HG02885 (cell line): ENCODE data around the gene EEF2.
"Not testable (repeated sequence)": the region's sequence is repeated elsewhere in the genome, so short reads cannot be mapped to it uniquely, and the experiment has no call there.

Experiments
- ATAC-seq: cut with Tn5 transposase; IDR thresholded peaks from one replicate; pipeline ENCODE4 v1.9.1; 2021; ENCODE audit warnings: mild to moderate bottlenecking; ENCODE audit not compliant: unreplicated experiment, poor library complexity

EEF2 gene

DNA sequence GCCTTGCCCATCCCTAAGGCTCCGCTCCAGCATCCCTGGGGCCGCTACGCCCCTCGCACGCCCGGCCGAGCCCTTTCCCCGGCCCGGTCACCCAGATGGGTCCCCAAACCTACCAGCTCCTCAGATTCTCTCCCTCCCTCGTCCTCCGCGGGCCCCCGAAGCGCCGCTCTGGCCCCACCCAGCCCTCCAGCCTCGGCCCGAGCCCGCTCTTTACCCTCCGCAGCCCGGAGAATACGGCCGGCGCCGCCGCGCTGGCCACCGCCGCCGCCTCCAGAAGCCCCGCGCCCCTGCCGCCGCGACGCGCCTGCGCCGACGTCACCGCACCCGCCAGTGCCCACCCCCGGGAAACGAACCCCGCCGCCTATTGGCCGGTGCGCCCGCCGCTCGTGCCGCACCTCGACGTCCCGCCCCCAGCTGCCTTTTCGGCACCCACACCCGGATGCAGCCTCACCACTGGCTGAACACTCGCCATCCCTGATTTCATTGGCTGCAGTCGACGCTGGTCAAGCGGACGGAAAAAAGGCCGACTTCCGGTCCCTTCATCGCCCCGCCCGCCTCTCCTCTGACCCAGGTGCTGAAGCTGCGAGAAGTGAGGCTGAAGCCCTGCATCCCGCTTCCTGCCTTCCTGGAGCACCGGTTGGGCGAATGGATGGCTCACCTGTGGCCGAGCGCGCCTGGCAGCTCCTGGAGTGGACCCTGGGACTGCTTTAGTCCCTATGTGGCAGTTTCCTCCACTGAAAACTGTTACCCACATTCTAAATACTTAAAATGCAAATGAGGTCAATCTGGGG is 14.3 kb downstream of the EEF2 start, which contains the start of gene DAPK3:
TSS of gene DAPK3 (minus strand) at position 292 of the 791 bp plus-strand sequence. CDS start 1,364 bp downstream, outside the sequence.
- ATAC-seq: peak; percentile 95

GRCh38 chr19:3970313-3970807 is 14.9 kb downstream of the EEF2 start:
- no peak for ATAC-seq

DNA sequence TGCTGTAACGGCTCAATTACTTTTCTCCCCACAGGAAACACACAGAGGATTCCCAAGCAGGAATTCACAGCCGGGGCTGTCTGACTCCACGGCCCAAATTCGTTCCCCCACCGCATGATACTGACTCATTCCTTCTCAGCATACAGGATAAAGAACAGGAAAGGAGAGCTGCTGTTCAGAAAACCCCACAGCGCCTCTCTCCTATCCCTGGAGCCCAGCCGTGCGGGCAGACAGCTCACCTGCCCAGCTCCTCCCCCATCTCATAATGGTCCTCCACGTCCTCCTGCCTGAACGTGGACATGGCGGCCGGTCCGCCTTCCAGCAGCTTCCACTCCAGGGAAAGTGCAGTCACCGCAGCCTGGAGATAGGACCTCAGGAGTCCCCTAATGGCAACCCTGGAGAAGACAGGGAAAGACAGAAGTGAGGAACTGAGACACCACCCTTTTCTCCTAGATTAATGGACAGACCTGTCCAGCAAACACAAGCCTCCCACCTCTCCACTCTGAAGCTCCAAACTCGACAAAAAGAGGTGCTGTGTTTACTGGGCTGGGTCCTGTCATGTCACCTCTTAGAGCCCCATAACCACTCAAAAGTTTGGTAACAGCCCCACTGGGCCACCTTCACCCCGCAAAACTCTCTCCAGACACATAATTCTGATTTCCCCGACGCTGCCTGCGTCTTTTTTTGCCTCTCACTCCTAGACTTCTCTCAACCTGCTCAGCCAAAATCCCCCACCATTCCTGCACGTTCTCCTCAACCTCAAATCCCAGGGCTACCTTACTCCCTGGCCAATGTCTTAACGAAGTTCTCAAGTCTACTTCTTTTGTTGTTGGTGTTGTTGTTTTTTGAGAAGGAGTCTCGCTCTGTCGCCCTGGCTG is 15.6 kb downstream of the EEF2 start:
- ATAC-seq: no peak

- ATAC-seq: no peak
Observed at GRCh38 chr19:3968556-3969434, 16.5 kb downstream of the EEF2 start.

DNA sequence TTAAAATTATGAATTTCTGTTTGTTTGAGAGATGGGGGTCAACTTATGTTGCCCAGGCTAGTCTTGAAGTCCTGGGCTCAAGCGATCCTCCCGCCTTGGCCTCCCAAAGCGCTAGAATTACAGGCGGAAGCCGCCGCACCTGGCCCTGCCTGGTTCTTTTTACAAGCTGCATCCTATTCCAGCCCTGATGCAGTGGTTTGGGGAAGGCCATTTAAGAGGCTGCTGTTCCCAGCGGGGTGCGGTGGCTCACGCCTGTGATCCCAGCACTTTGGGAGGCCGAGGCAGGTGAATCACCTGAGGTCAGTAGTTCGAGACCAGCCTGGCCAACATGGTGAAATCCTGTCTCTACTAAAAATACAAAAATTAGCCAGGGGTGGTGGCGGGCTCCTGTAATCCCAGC is 17.3 kb downstream of the EEF2 start:
- ATAC-seq: not testable (repeated sequence)

DNA sequence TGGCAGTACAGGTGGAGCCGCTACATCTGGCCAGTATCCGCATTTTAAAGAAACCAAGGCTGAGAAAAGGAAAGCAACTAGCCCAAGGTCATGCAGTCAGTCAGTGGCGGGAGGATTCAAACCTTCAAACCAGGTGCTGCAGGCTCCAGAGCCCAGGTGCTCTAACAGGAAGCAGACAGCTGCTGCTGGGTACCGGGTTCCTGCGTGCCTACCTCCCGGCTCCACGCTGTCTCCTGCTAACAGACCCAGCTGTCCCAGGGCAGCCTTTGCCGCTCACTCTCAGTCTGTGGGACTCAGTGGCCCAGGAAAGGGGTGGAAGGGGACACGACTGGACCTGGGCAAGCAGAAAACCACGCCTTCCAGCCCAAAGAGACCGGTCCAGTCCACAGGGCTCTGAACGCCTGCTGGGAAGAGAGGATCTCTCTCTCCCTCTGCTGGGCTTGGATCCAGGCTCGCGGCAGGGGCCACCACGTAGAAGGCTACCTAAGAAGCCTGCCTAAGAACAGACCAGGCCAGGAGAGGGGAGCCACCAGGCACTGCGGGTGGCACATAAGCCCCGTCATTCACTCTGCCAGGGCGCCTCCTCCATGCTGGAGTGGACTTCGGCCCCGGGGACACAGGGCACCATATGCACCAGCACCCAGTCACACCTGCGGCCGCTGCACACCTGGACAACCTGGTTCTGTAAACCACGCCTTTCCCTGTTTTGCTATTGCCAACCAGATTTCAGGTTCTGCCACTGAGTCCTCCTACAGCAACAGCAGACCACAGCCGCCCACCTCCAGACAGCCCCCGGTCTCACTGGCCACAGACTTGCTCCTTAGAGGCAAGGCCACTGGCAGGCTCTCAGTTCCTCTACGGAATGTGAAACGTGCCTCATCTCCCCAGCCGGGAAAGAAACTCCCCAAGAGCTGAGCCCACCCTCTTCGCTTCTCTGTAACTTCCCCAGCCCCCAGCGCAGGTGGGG is 18.9 kb downstream of the EEF2 start:
- ATAC-seq: no peak

DNA sequence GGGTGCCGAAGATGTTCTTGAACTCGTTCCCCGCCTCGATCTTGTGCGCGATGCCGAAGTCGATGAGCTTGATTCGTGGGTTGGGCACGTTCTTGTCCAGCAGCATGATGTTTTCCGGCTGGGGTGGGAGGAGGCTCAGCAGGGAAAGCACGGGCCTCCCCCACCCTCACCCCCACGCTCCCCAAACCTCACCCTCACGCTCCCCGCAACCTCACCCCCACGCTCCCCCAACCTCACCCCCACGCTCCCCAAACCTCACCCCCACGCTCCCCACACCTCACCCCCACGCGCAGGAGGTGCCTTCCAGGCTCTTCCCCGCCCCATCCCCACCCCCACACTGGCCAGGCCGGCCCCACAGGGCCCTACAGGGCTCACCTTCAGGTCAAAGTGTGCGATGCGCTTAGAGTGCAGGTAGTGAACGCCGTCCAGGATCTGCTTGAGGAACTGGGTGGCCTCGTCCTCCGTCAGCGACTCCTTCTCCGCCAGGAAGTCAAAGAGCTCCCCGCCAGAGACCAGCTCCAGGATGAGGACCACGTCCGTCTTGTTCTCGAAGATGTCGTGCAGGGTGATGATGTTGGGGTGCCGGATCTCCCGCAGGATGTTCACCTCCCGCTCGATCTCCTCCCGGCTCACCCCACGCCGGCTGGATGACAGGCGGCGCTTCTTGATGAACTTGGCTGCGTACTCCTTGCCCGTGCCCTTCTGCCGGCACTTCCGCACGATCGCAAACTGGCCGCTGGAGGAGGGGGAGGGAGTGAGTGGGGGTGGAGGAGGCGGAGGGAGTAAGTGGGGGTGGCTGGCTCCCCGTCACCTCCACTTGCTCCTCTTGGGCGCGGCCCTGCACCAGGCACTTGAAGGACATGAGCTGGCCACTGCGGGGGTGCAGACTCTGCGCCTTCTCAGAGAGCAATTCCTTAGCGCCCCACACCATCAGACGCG is 20.7 kb downstream of the EEF2 start:
- no peak for ATAC-seq

- ATAC-seq: no peak
Observed at GRCh38 chr19:3963458-3964255, 21.6 kb downstream of the EEF2 start.

DNA sequence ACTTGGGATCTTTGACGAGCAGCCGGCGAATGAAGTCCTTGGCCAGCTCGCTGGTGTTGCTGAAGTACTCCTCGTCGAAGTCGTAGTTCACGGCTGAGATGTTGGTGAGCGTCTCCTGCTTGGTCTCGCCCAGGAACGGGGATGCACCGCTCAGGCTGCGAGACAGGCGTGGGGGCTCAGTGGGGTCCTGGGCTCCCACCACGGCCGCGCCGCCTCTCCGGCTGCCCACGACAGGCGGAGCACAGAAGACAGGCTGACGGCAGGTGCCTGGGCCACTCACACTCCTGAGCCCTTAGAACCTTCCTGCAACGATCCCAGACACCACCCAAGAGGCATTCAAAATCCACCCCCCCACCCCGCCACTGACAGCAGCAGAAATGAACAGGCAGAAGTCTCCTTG is 24.3 kb downstream of the EEF2 start:
- ATAC-seq: no peak

DNA sequence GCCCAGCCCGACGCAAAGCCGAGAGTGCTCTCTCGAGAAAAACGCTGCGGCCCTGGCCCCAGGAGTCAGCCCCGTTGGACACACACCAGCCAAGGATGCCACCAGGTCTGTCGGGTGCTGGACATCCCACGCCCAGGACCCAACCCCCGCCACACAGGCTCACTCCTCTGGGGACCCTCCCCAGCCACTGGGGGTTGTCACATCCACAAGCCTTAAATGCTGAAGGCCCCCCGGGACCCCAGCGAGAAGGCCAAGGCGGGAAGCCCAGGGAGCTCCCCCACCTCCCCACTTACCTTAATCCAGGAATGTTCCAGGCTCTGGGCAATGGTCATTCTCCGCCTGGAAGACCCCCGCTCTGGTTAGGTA is 25.5 kb downstream of the EEF2 start:
- no peak for ATAC-seq

DNA sequence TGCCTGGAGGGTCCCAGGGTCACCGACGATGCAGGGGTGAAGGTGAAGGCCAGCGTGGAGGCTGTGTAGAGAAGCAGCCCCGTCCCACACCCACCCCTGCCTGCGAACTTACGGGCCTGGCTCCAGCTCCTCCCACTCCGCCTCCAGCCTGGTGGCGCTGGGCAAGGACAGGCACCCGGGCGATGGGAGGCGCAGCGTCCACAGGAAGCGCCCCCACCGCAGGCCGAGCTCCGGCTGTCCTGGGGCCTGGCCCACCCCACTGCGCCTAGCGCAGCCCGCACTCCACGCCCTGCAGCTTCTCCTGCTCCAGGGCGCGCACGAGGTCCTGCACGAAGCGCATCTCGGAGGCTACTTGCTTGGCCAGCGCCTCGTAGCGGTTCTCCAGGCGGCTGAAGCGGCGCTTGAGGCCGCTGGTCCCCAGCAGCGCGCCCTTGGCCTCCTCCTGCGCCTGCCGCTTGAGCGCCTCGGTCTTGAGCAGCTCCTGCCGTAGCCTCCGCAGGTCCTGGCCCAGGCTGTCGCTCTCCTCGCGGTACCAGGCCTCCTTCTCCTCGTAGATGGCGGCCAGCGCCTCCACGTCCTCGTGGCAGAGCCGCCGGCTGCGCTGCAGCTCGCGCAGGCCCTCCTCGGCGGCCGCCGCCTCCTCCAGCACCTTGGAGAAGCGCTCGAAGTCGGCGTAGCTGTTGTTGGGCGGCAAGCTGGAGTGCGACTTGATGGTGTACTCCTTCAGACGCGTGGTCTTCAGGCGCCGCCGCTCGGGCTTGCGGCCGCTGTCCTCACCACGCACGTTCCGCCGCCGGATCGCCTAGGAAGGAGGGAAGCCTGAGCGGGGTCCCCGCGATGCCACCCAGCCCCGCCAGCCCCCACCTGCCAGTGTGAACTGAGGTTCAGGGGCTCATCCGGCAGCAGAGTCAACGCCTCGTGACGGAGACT is 26.2 kb downstream of the EEF2 start:
- ATAC-seq: no peak

- no peak for ATAC-seq
Observed at GRCh38 chr19:3955688-3956087, 29.6 kb downstream of the EEF2 start.

GRCh38 chr19:3955276-3955675 is 30.0 kb downstream of the EEF2 start:
- ATAC-seq: not testable (repeated sequence)

DNA sequence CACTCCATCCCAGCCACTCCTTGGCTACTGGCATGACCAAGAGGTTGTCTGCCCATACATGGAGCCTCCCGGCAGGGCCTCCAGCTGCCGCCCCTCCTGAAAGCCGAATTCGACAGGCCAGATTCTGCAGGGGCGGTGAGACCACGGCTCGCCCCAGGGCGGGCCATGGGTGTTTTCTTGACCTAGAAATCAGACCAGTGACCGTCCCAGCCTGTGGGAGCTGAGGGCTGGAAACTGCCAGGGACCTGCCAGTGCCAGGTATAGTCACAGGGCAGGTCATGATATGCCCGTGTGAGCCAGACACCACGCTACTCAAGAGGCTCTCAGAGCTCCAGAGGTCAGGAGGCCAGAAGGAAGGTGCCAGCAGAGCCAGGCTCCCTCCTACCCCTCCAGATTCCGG is 31.2 kb downstream of the EEF2 start:
- ATAC-seq: no peak

DNA sequence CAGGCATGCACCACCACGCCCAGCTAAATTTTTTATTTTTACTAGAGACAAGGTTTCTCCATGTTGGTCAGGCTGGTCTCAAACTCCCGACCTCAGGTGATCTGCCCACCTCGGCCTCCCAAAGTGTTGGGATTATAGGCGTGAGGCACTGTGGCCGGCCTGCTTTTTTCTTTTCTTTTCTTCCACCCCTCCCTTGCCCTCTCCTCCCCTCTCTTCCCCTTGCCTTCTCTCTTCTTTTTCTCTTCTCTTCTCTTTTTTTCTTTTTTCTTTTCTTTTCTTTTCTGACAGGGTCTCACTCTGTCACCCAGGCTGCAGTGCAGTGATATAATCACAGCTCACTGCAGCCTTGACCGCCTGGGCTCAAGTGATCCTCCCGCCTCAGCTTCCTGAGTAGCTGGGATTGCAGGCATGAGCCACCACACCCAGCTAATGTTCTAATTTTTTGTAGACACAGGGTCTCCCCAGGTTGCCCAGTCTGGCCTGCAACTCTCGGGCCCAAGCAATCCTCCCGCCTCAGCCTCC is 32.4 kb downstream of the EEF2 start:
- not testable (repeated sequence) for ATAC-seq
